GM12878 (cell line): ENCODE data around the gene ETV4. TPM values are rescaled to one million over a fixed set of nuclear protein-coding genes. Genes with fewer than 3 reads are reported as not detected.

ENCODE experiments used
- ATAC-seq: fragments of 200-7000 bp; cut with Tn5 transposase; 3 replicates; pipeline ENCODE4 v1.9.1; 2020; ENCODE audit warnings: mild to moderate bottlenecking, moderate library complexity
- BruUV-seq: library from RNA; stranded (reverse); fragments of 400-500 nt; replicated peaks from 2 replicates; lab custom pipeline; 2021; lab: Mats Ljungman, UMichigan
- CTCF ChIA-PET: fragments of 300-600 bp; sonication (Branson Sonifier 250); formaldehyde crosslinking; extraction: SDS; loops from one replicate; lab custom pipeline; 2021; ENCODE audit warnings: inconsistent platforms; lab: Yijun Ruan, JAX
- POLR2A ChIA-PET: fragments of 350-600 bp; formaldehyde crosslinking; extraction: SDS; loops from one replicate; lab custom pipeline; 2021; ENCODE audit warnings: inconsistent platforms; lab: Charles Lee
- RAD21 ChIA-PET: fragments of 300-600 bp; sonication (Branson Sonifier 250); formaldehyde crosslinking; loops from one replicate; lab custom pipeline; 2023; ENCODE audit warnings: antibody characterized with exemption; ENCODE audit not compliant: unreplicated experiment; lab: Charles Lee
- SMC1A ChIA-PET: fragments of 300-600 bp; sonication (Branson Sonifier 250); formaldehyde crosslinking; loops from one replicate; lab custom pipeline; 2023; ENCODE audit not compliant: unreplicated experiment, uncharacterized antibody; lab: Charles Lee
- DNase-seq: peaks from one replicate; pipeline ENCODE4 v3.0.0-alpha.2; 2011; ENCODE audit warnings: low read depth, low spot score
- FAIRE-seq: peaks from 3 replicates; lab custom pipeline; 2011; peaks lifted over from hg19 to GRCh38; lab: Jason Lieb, UNC
- H2AFZ ChIP-seq: 2 replicates; pipeline ENCODE4 v1.6.0; 2011; ENCODE audit warnings: low read depth, low read length, control low read depth; ENCODE audit not compliant: control insufficient read depth
- H3K27ac ChIP-seq: 2 replicates; pipeline ENCODE4 v1.5.1; 2011; ENCODE audit warnings: control low read depth; ENCODE audit not compliant: control insufficient read depth, insufficient read depth
- H3K27me3 ChIP-seq, 2 experiments: replicated peaks in 1 of 2; 2 replicates each; pipeline versions ENCODE4 v1.6.0 to v1.6.1; 2011; ENCODE audit warnings: low read length in 1 of 2; ENCODE audit not compliant: control insufficient read depth in 2 of 2, insufficient read depth in 2 of 2
- H3K36me3 ChIP-seq, 2 experiments: 2 replicates each; pipeline ENCODE4 v1.5.1; 2011; ENCODE audit warnings: low read length in 1 of 2; ENCODE audit not compliant: control insufficient read depth in 2 of 2, insufficient read depth in 2 of 2
- H3K4me1 ChIP-seq: 2 replicates; pipeline ENCODE4 v1.6.1; 2011; ENCODE audit warnings: mild to moderate bottlenecking, low read length, moderate library complexity, mixed read lengths; ENCODE audit not compliant: control insufficient read depth, insufficient read depth
- H3K4me2 ChIP-seq: 2 replicates; pipeline ENCODE4 v1.6.0; 2011; ENCODE audit warnings: control low read depth; ENCODE audit not compliant: control insufficient read depth, insufficient read depth
- H3K4me3 ChIP-seq: fragments of 200-600 bp; sonication (generic); 2 replicates; pipeline ENCODE4 v1.5.1; 2016
- H3K79me2 ChIP-seq: 2 replicates; pipeline ENCODE4 v1.6.0; 2011; ENCODE audit warnings: low read length; ENCODE audit not compliant: control insufficient read depth, insufficient read depth
- H3K9ac ChIP-seq: 2 replicates; pipeline ENCODE4 v1.8.0; 2011; ENCODE audit warnings: low read length, control low read depth, mixed read lengths; ENCODE audit not compliant: control insufficient read depth, insufficient read depth
- H3K9me3 ChIP-seq: replicated peaks from 3 replicates; pipeline ENCODE4 v1.5.1; 2011; ENCODE audit warnings: mild to moderate bottlenecking, low read length; ENCODE audit not compliant: control insufficient read depth, insufficient read depth
- H4K20me1 ChIP-seq: 2 replicates; pipeline ENCODE4 v1.6.0; 2011; ENCODE audit not compliant: control insufficient read depth, insufficient read depth
- BACH1 ChIP-seq: fragments of 450-650 bp; IDR thresholded peaks from 2 replicates; pipeline ENCODE4 v1.6.1; 2017; ENCODE audit warnings: mild to moderate bottlenecking, borderline replicate concordance
- BHLHE40 ChIP-seq, 2 experiments: fragments of 450-650 bp in 1 of 2; IDR thresholded peaks; 2 replicates each; pipeline ENCODE4 v1.6.1; 2011 to 2017; ENCODE audit warnings: low read depth in 2 of 2, borderline replicate concordance in 1 of 2, improper control_type of control experiment in 1 of 2, low read length in 1 of 2, mild to moderate bottlenecking in 1 of 2
- CHD2 ChIP-seq: IDR thresholded peaks from 2 replicates; pipeline ENCODE4 v1.6.1; 2011; ENCODE audit warnings: low read depth, low read length, improper control_type of control experiment, borderline replicate concordance
- FOXK2 ChIP-seq: fragments of 450-650 bp; IDR thresholded peaks from 2 replicates; pipeline ENCODE4 v1.6.1; 2017; ENCODE audit warnings: mild to moderate bottlenecking, moderate library complexity
- RBBP5 ChIP-seq: fragments of 200-600 bp; sonication (generic); conservative IDR thresholded peaks from 2 replicates; pipeline ENCODE4 v1.6.1; 2016
- RELB ChIP-seq: fragments of 450-650 bp; IDR thresholded peaks from 2 replicates; pipeline ENCODE4 v1.6.1; 2017; ENCODE audit warnings: low read depth, mild to moderate bottlenecking, moderate library complexity
- SRF ChIP-seq, 2 experiments: IDR thresholded peaks; 2 replicates each; pipeline ENCODE4 v1.6.1; 2011; ENCODE audit warnings: low read depth in 2 of 2, low read length in 2 of 2, mild to moderate bottlenecking in 1 of 2, moderate library complexity in 1 of 2
- STAT1 ChIP-seq: fragments of 450-650 bp; conservative IDR thresholded peaks from 2 replicates; pipeline ENCODE4 v1.6.1; 2014; ENCODE audit warnings: antibody characterized with exemption, mild to moderate bottlenecking
- SUZ12 ChIP-seq: fragments of 200-600 bp; sonication (generic); IDR thresholded peaks from one replicate; pipeline ENCODE4 v1.6.1; 2018; ENCODE audit warnings: antibody characterized with exemption, mild to moderate bottlenecking; ENCODE audit not compliant: unreplicated experiment
- TARDBP ChIP-seq: IDR thresholded peaks from 2 replicates; pipeline ENCODE4 v1.6.1; 2016; ENCODE audit warnings: borderline replicate concordance
- YY1 ChIP-seq: IDR thresholded peaks from 2 replicates; pipeline ENCODE4 v1.6.1; 2011; ENCODE audit warnings: low read depth, mild to moderate bottlenecking, low read length
- ZBTB4 ChIP-seq: fragments of 450-650 bp; formaldehyde crosslinking; IDR thresholded peaks from 2 replicates; pipeline ENCODE4 v1.4.0; 2022; ENCODE audit warnings: mild to moderate bottlenecking, moderate library complexity
- ZNF274 ChIP-seq: IDR thresholded peaks from one replicate; pipeline ENCODE4 v1.8.0; 2011; ENCODE audit not compliant: insufficient read length, insufficient read depth
- ZSCAN29 ChIP-seq: fragments of 450-650 bp; IDR thresholded peaks from 2 replicates; pipeline ENCODE4 v1.6.1; 2017; ENCODE audit warnings: mild to moderate bottlenecking, moderate library complexity
- in situ Hi-C: fragments of 300-500 bp; cut with MboI; formaldehyde crosslinking; loops from 9 replicates; pipeline ENCODE4 v1.14.3; 2018; ENCODE audit warnings: mixed read lengths
- intact Hi-C: fragments of 100-400 bp; cut with micrococcal nuclease; formaldehyde crosslinking; loops from one replicate; pipeline ENCODE4 v1.14.2; 2022; ENCODE audit not compliant: unreplicated experiment
- polyA plus RNA-seq, 11 experiments: library from polyadenylated mRNA; depleted of rRNA in 4 of 11; unstranded in 6 of 11; stranded (reverse) in 5 of 11; fragments of >200 nt; fragmentation: Nextera tagmentation in 4 of 11; fragmentation: Illumina TruSeq in 1 of 11; extraction: Ambion mirVana in 4 of 11; extraction: Trizol in 1 of 11; gene quantifications; 1 replicate in 1 of 11; 2 replicates in 10 of 11; pipeline versions ENCODE4 v1.2.1 to v1.2.3, GENCODE V29; 2011 to 2016; ENCODE audit warnings: inconsistent platforms in 2 of 11, missing spikeins in 2 of 11, low read depth in 1 of 11
- total RNA-seq, 4 experiments: library from RNA; depleted of rRNA in 3 of 4; stranded (reverse); fragments of >200 nt in 3 of 4; fragmentation: Illumina TruSeq in 1 of 4; extraction: Trizol in 1 of 4; gene quantifications; 2 replicates each; pipeline versions ENCODE4 v1.2.1 to v1.2.3, GENCODE V29; 2013 to 2021

Gene ETV4
- total and polyA plus RNA-seq, 10 of the 15 experiments (the other 5 are each of a cell fraction or from before 2014, with no cell fraction given): 0.19 to 14.5 (median 1.8) TPM

GRCh38 chr17:43548689-43549379 is 2.7 kb upstream of the ETV4 start (continued):
- no peak for TF ChIP-seq SRF (IDR thresholded peaks at IDR 0.05; ENCODE audit: low read depth in 2 of 2, low read length in 2 of 2)
- TF ChIP-seq SUZ12: no peak
- no peak for TF ChIP-seq FOXK2
- no peak for TF ChIP-seq TARDBP
- TF ChIP-seq RBBP5: no peak
- no peak for TF ChIP-seq STAT1

DNA sequence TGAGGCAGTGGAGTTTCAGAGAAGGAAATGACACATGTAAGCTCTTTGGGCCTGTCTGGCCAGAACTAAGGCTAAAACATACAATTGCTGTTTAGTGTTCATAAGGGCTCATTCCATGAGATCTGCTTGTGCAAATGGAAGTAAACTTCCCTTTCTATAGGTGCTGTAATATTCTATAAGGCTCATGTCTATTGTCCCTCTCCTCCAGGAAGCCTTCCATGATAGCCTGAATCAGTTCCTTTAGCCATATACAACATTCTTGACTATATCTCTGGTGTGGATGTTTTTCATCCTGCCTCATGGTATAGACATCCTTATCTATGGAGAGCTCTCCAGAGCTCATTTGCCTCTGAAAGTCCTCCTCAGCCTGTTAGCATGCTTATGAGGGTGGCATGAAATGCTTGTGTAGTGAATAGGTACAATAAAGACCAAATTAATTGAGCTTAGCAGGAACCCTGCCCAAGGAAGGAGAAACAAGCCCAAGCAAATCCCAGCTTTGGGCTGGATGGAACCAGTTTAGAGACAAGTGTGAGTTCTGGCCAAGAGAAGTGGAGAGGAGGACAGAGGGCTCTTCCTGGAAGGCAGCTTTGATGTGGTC is 1.6 kb upstream of the ETV4 start:
- in situ Hi-C loops (no loop called here), intact Hi-C loops (no loop called here)
- no peak overlapping the region for H2AFZ ChIP-seq
- no peaks in the 10 kb centered on the region for H3K36me3 ChIP-seq
- peaks cover 0 to 4% of the 10 kb centered on the region in 2 experiments; a peak in 2 of 4 replicates for H3K27me3 ChIP-seq
- ChIA-PET POLR2A (interaction anchor here (0.6 to 1.8 kb wide), 2 partner anchors 30 to 77 kb away, joined by 4 to 6 read pairs; no protein-coding TSS in a partner anchor), CTCF (interaction anchor here (0.8 to 1.9 kb wide), 10 partner anchors 8 to 180 kb away, joined by 3 to 8 read pairs (median 4); partner anchors contain the start of gene DHX8), SMC1A (interaction anchor here (0.6 to 2.0 kb wide), 6 partner anchors 22 to 126 kb away, joined by 3 to 14 read pairs (median 6); no protein-coding TSS in a partner anchor), RAD21 (interaction anchor here (1.0 to 3.1 kb wide), 4 partner anchors 26 to 154 kb away, joined by 3 to 20 read pairs (median 11); no protein-coding TSS in a partner anchor)
- H3K4me1 ChIP-seq: peaks cover 3% of the 10 kb centered on the region; the same call in 1 of the 2 replicates
- H3K4me2 ChIP-seq: no peak overlapping the region
- H3K79me2 ChIP-seq: no peaks in the 10 kb centered on the region
- DNase-seq (no peak), ATAC-seq (no peak), FAIRE-seq (no peak)
- TF ChIP-seq CHD2 (no peak), ZBTB4 (no peak), ZSCAN29 (no peak), FOXK2 (no peak), YY1 (no peak), BHLHE40 (IDR thresholded peaks at IDR 0.05; ENCODE audit: borderline replicate concordance in 1 of 2, low read depth in 2 of 2, low read length in 1 of 2) (no peak), RELB (no peak), ZNF274 (no peak), BACH1 (no peak)
- no peak overlapping the region for H3K27ac ChIP-seq
- BruUV-seq: no TSS peak
- H3K4me3 ChIP-seq: no peak overlapping the region
- no peaks in the 10 kb centered on the region for H3K9me3 ChIP-seq
- H3K9ac ChIP-seq: no peak overlapping the region
- peaks cover 2% of the 10 kb centered on the region; the same call in 1 of the 2 replicates for H4K20me1 ChIP-seq
